B cell (primary cell): ENCODE results near the gene SAMM50.
"Not testable (repeated sequence)": the region's sequence is repeated elsewhere in the genome, so short reads cannot be mapped to it uniquely, and the experiment has no call there.

ENCODE experiments used
- CTCF ChIP-seq: fragments of 200-600 bp; IDR thresholded peaks from one replicate; pipeline ENCODE4 v1.8.0; 2022; ENCODE audit warnings: antibody characterized with exemption, mild to moderate bottlenecking
- EZH2 ChIP-seq: IDR thresholded peaks from 2 replicates; pipeline ENCODE4 v1.6.1; 2012; ENCODE audit warnings: borderline replicate concordance, low read depth, mild to moderate bottlenecking, moderate library complexity, low read length; ENCODE audit not compliant: insufficient read depth, poor library complexity, severe bottlenecking

- TF ChIP-seq EZH2, CTCF: not testable (repeated sequence)
Observed at GRCh38 chr22:44016586-44016985, 61.3 kb downstream of the SAMM50 start.
